ENCODE measurements around the gene RAB11B. TPM values are rescaled to one million over a fixed set of nuclear protein-coding genes. Genes with fewer than 3 reads are reported as not detected.

RAB11B gene
- 47.8 and 110 TPM in 2 replicates for total RNA-seq (2011; cell fraction: chromatin; rRNA removed; ENCODE audit: low replicate concordance)
- total RNA-seq (2011; cell fraction: nucleolus; rRNA removed): 74.5 and 92.6 TPM in 2 replicates
- total RNA-seq (2011; cell fraction: nucleoplasm; rRNA removed): 59.3 and 63.7 TPM in 2 replicates
- total RNA-seq (2014; rRNA removed): 13.8 and 14.6 TPM in 2 replicates
- total RNA-seq (2014; rRNA removed; fragmentation: Illumina TruSeq; extraction: Trizol): 2.1 and 2.9 TPM in 2 replicates
- total RNA-seq (2015; rRNA removed; fragmentation: Illumina TruSeq; extraction: Trizol): 6.5 and 9.1 TPM in 2 replicates
- total RNA-seq (2021): 71.0 and 72.3 TPM in 2 replicates
- 18.4 and 36.4 TPM in 2 replicates for polyA plus RNA-seq (2011; rRNA removed)
- 33.8 and 40.2 TPM in 2 replicates for polyA plus RNA-seq (2011; cell fraction: cytosol; rRNA removed)
- polyA plus RNA-seq (2011; cell fraction: nucleus; rRNA removed): 90.4 and 128 TPM in 2 replicates
- polyA plus RNA-seq (2012): 99.8 and 107 TPM in 2 replicates
- 14.3 and 42.6 TPM in 2 replicates for polyA plus RNA-seq (2014; fragmentation: Illumina TruSeq; extraction: Trizol)
- polyA plus RNA-seq (2014; fragmentation: Nextera tagmentation; extraction: Ambion mirVana): 1 to 10 TPM in 1 of 2 experiments, under 1 TPM in 1; 0.74 to 1.0 TPM
- polyA plus RNA-seq (2014; rRNA removed): 40.9 and 57.7 TPM in 2 replicates
- polyA minus RNA-seq (2011; rRNA and poly(A)+ RNA removed): 7.2 and 11.7 TPM in 2 replicates
- polyA minus RNA-seq (2011; cell fraction: cytosol; rRNA and poly(A)+ RNA removed): 35.4 and 57.5 TPM in 2 replicates
- polyA minus RNA-seq (2011; cell fraction: nucleus; rRNA and poly(A)+ RNA removed): 20.2 and 28.5 TPM in 2 replicates
- Bru-seq, nascent RNA: percentile 70 among the genes with signal in this experiment
- BruChase-seq, experiment 1, labeled RNA remaining after a 2-hour chase: percentile 69 among the genes with signal in this experiment
- percentile 66 among the genes with signal in this experiment for BruChase-seq, experiment 2, labeled RNA remaining after a 6-hour chase
- long read RNA-seq, experiment 1, transcript RAB11B-201 (5 exons, 1,751 nt): major isoform, 79 of 122 reads
- long read RNA-seq, experiment 1, partial matches to known transcripts: 10 of 122 reads
- long read RNA-seq, experiment 1, other reads (novel, unspliced or antisense): 32 of 122 reads
- long read RNA-seq, experiment 2, transcript RAB11B-201 (5 exons, 1,751 nt): major isoform, 73 of 106 reads
- long read RNA-seq, experiment 2, partial matches to known transcripts: 5 of 106 reads
- long read RNA-seq, experiment 2, other reads (novel, unspliced or antisense): 26 of 106 reads
- long read RNA-seq, experiment 3, transcript RAB11B-201 (5 exons, 1,751 nt): major isoform, 17 of 21 reads
- long read RNA-seq, experiment 3, partial matches to known transcripts: 2 of 21 reads
- long read RNA-seq, experiment 3, other reads (novel, unspliced or antisense): 2 of 21 reads

GRCh38 chr19:8389891-8390616, at the start of gene RAB11B:
RAB11B (plus strand) TSS chr19:8390360; CDS start chr19:8390417, 57 bp downstream.
- Histone ChIP-seq H3K27ac (ENCODE audit: extremely low read depth, low read depth, low read length) (peak within 1 kb of the TSS; percentile 94), H3K9me1 (ENCODE audit: control insufficient read depth, insufficient read depth, low read length) (no peaks in the 10 kb centered on the region), H4K20me1 (replicated peaks; ENCODE audit: control insufficient read depth, insufficient read depth, low read length) (peaks cover 17% of the 10 kb centered on the region), H3K4me3 (peak within 1 kb of the TSS; percentile 67), H3K4me2 (ENCODE audit: insufficient read depth, low read length) (peak within 1 kb of the TSS; percentile 77), H3K79me2 (ENCODE audit: control insufficient read depth, insufficient read depth, low read length) (peaks cover 36% of the 10 kb centered on the region), H2AFZ (ENCODE audit: low read depth, low read length) (peak within 1 kb of the TSS; percentile 85), H3K27me3 (ENCODE audit: control insufficient read depth in 2 of 2, insufficient read depth in 2 of 2, low read length in 2 of 2) (no peaks in the 10 kb centered on the region), H3K9me3 (replicated peaks; ENCODE audit: control insufficient read depth, insufficient read depth, low read depth, low read length) (peaks cover 4% of the 10 kb centered on the region), H3K4me1 (replicated peaks in 1 of 2; ENCODE audit: control insufficient read depth in 2 of 2, insufficient read depth in 2 of 2, low read length in 2 of 2) (peaks cover 17 to 37% of the 10 kb centered on the region in 2 experiments; a peak in 4 of 5 replicates), H3K36me3 (ENCODE audit: control insufficient read depth, insufficient read depth, low read length) (0 out of 3 replicates have a peak, but pooled peaks cover 4% of the 10 kb centered on the region), H3K9ac (ENCODE audit: insufficient read depth in 1 of 2, low read depth in 2 of 2, low read length in 2 of 2) (peak within 1 kb of the TSS; percentile 98 to 99)
- WGBS (ENCODE audit: insufficient coverage, low coverage, missing lambda C conversion rate): under 1% methylated on average over 57 of the region's 70 CpGs
- intact Hi-C loops (cut with micrococcal nuclease): no loop called here
- ChIA-PET POLR2A (interaction anchor here (0.6 to 2.2 kb wide), 19 partner anchors 9 to 397 kb away, joined by 3 to 18 read pairs (median 4); partner anchors contain the start of genes HNRNPM, MARCHF2, NDUFA7 and RPS28), CTCF (ENCODE audit: low intra/inter-chr PET ratio) (no interaction called here)
- in situ Hi-C loops (cut with MboI): no loop called here
- peak; percentile 90 to 100 (median 95) for DNase-seq (ENCODE audit: extremely low read depth in 1 of 4, low spot score in 3 of 4)
- BruUV-seq (replicated peaks): no TSS peak
- peak; percentile 100 for FAIRE-seq
- ATAC-seq: peak; percentile 96
- TF ChIP-seq E4F1 (CRISPR knock-in tag; IDR thresholded peaks at IDR 0.05; ENCODE audit: borderline replicate concordance): no peak
- TF ChIP-seq TEAD2 (tag; IDR thresholded peaks at IDR 0.05): peak; percentile 64; the same call in 1 of the 2 replicates
- no peak for TF ChIP-seq ZNF263 (CRISPR knock-in tag; IDR thresholded peaks at IDR 0.05; ENCODE audit: borderline replicate concordance)
- TF ChIP-seq CEBPG (CRISPR knock-in tag; IDR thresholded peaks at IDR 0.05): no peak
- 0 out of 4 replicates have a peak, but pooled peaks of 1 of the 2 experiments have one; percentile 20 for TF ChIP-seq CEBPG (tag; conservative IDR thresholded peaks at IDR 0.05 in 1 of 2, IDR thresholded peaks at IDR 0.05 in 1 of 2)
- no peak for TF ChIP-seq ETV6 (IDR thresholded peaks at IDR 0.05; ENCODE audit: borderline replicate concordance in 1 of 2, low read depth in 2 of 2, low read length in 1 of 2)
- TF ChIP-seq ETV6 (CRISPR knock-in tag; IDR thresholded peaks at IDR 0.05; ENCODE audit: borderline replicate concordance): no peak
- no peak; the same call in 1 of the 2 replicates for TF ChIP-seq SMARCA4 (IDR thresholded peaks at IDR 0.05)
- TF ChIP-seq HNRNPL (IDR thresholded peaks at IDR 0.05; ENCODE audit: low read depth, low read length): 0 out of 2 replicates have a peak, but pooled peaks have one; percentile 24
- TF ChIP-seq ZNF76 (CRISPR knock-in tag; IDR thresholded peaks at IDR 0.05; ENCODE audit: borderline replicate concordance): 0 out of 2 replicates have a peak, but pooled peaks have one; percentile 44
- TF ChIP-seq SAFB (IDR thresholded peaks at IDR 0.05; ENCODE audit: borderline replicate concordance, low read depth, low read length): no peak
- no peak for TF ChIP-seq ZSCAN32 (CRISPR knock-in tag; IDR thresholded peaks at IDR 0.05)
- TF ChIP-seq EHMT2 (IDR thresholded peaks at IDR 0.05): peak; percentile 6; the same call in 1 of the 2 replicates
- TF ChIP-seq ZNF24 (IDR thresholded peaks at IDR 0.05): no peak

All from K562 (cell line).